ENCODE results near the gene KCNK6.
"Not testable (repeated sequence)": the region's sequence is repeated elsewhere in the genome, so short reads cannot be mapped to it uniquely, and the experiment has no call there.

KCNK6 gene

DNA sequence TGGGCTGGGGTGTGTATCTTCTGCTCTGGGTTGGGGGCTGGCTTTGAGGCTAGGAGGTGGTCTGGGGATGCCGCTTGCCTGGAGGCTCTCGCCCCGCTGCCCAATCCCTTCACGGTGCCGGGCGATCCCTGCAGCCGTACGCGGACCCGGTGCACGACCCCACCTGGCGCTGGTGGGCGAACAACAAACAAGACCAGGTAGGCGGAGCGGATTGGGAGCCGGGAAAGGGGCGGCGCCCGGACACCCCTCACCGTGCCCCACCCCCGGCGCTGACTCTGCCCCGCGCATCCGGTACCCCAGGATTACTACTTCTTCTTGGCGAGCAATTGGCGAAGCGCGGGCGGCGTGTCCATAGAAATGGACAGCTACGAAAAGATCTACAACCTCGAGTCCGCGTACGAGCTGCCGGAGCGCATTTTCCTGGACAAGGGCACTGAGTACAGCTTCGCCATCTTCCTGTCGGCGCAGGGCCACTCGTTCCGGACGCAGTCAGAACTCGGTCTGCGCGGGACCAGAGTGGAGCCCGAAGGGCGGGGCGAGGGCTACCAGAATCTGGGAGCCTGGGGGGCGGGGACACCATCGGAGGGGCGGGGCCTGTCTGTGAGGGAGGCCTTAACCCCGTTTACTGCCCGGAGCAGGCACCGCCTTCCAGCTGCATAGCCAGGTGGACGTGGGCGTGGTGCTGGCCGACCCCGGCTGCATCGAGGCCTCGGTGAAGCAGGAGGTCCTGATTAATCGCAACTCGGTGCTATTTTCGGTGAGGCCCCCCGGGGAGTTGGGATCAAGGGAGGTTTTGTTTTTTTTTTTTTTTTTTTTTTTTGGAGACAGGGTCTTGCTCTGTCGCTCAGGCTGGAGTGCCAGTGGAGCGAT is 42.7 kb downstream of the KCNK6 start:
- peak; percentile 52 to 69 for DNase-seq

- not testable (repeated sequence) for DNase-seq
Observed at GRCh38 chr19:38362946-38363688, 43.5 kb downstream of the KCNK6 start.

GRCh38 chr19:38367041-38367440 is 47.4 kb downstream of the KCNK6 start:
- DNase-seq = no peak

- DNase-seq = no peak
Observed at GRCh38 chr19:38369584-38369983, 49.9 kb downstream of the KCNK6 start.

DNA sequence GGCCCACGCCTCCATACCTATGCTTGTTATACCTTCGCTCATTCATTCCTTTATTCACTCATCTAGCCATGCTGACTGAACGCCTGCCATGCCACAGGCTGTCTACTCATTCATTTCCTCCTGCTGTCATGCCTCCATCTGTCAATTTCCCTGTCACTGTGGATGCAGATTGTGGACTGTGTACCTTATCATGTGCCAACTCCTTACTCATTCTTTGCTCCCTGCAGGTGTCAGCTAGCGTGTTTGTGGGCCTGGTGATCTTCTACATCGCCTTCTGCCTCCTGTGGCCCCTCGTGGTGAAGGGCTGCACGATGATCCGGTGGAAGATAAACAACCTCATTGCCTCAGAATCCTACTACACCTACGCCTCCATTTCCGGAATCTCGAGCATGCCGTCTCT is 50.7 kb downstream of the KCNK6 start:
- no peak for DNase-seq

DNA sequence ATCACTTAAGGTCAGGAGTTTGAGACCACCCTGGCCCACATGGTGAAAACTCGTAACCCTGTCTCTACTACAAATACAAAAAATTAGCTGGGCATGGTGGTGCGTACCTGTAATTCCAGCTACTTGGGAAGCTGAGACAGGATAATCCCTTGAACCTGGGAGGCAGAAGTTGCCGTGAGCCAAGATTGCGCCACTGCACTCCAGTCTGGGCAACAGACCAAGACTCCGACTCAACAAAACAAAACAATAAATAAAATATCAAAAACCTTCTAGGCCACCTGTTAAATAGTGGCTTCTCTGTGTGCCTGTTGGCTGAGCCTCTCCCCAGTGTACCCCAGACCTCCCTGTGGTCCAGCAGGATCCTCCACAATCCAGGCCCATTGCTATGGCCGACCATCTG is 51.4 kb downstream of the KCNK6 start:
- no peak for DNase-seq

DNA sequence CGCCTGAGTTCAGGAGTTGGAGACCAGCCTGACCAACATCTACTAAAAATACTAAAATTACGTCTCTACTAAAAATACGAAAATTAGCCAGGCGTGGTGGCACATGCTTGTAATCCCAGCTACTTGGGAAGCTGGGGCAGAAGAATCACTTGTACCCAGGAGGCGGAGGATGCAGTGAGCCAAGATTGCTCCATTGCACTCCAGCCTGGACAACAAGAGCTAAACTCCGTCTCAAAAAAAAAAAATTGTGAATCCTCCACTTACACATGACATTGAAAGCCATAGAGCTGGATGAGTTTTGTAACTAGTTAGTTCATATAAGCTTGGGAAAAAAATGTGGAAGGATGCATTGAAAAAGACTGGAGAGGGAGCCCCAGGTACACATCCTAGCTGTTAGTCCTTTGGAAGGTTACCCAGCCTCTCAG is 54.3 kb downstream of the KCNK6 start:
- DNase-seq = no peak

- peak; percentile 96 to 98 for DNase-seq
Observed at GRCh38 chr19:38374332-38375097, 54.9 kb downstream of the KCNK6 start, which contains the start of gene PSMD8. Gene PSMD8, plus strand, starts transcription at chr19:38374571. Its CDS starts 31 bp downstream, at chr19:38374602.

- no peak for DNase-seq
Observed at GRCh38 chr19:38375098-38375493, 55.5 kb downstream of the KCNK6 start.

GRCh38 chr19:38375748-38376147 is 56.1 kb downstream of the KCNK6 start:
- no peak for DNase-seq

GRCh38 chr19:38376576-38376975 is 56.9 kb downstream of the KCNK6 start:
- DNase-seq = no peak

DNA sequence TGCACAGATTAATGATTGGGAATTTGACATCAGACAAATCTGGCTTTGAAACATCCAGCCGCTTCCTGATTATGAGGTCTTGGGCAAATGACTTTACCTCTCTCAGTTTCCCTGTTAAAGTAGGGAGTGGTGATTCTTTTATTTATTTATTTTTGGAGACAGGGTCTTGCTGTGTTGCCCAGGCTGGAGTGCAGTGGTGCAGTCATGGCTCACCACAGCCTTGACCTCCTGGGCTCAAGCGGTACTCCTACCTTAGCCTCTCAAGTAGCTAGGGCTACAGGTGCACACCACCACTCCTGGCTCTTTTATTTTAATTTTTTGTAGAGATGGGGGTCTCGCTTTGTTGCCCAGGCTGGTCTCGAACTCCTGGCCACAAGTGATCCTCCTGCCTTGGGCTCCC is 57.4 kb downstream of the KCNK6 start:
- DNase-seq = no peak

DNA sequence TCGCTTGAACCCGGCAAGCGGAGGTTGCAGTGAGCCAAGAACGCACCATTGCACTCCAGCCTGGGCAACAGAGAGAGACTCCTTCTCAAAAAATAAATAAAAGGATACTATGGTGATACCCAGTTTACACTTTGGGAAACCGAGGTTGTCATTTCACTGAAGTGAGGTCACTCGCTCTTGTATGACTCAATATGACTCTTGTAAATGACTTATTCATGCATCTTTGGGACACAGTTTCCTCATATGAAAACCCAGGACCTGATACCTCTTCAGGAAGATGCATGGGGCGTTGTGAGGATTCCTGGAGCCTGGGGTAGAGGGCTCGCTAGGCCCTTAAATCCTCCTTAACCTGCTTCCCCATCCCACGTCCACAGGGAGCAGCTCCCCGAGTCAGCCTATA is 59.2 kb downstream of the KCNK6 start:
- no peak for DNase-seq

GRCh38 chr19:38381138-38381537 is 61.5 kb downstream of the KCNK6 start:
- DNase-seq = no peak
